G401 (cell line): ENCODE data around the gene LITAFD. TPM values are rescaled to one million over a fixed set of nuclear protein-coding genes. Genes with fewer than 3 reads are reported as not detected.
A peak's percentile ranks its signal among the peaks of the same experiment; 100 is the strongest.
"Not testable (repeated sequence)": the region's sequence is repeated elsewhere in the genome, so short reads cannot be mapped to it uniquely, and the experiment has no call there.

Source experiments
- DNase-seq: peaks from one replicate; pipeline ENCODE4 v3.0.0-alpha.2; 2015; ENCODE audit warnings: low spot score
- in situ Hi-C: cut with HindIII; loops from 2 replicates; pipeline ENCODE4 v1.10.0; 2016; ENCODE audit warnings: low sequenced_read_pairs, mixed read lengths
- total RNA-seq: library from RNA; depleted of rRNA; stranded (reverse); fragments of >200 nt; shearing (Covaris generic); gene quantifications from 2 replicates; pipeline ENCODE4 v1.2.3, GENCODE V29; 2014

Gene LITAFD
- total RNA-seq, 1 experiment from 2014 or later, result not detected

- peak; percentile 74 for DNase-seq
These were observed 13.5 kb upstream of the LITAFD start, which contains the start of gene CARHSP1 for GRCh38 chr16:8868416-8869211. TSS of gene CARHSP1 (minus strand) at chr16:8869006. CDS start at chr16:8859328, 9,678 bp downstream.

GRCh38 chr16:8869212-8869987 is 12.8 kb upstream of the LITAFD start:
- DNase-seq, result no peak
- in situ Hi-C loops, result no loop called here

More at GRCh38 chr16:8868416-8869211, 13.5 kb upstream of the LITAFD start, which contains the start of gene CARHSP1:
- in situ Hi-C loops, result no loop called here

DNA sequence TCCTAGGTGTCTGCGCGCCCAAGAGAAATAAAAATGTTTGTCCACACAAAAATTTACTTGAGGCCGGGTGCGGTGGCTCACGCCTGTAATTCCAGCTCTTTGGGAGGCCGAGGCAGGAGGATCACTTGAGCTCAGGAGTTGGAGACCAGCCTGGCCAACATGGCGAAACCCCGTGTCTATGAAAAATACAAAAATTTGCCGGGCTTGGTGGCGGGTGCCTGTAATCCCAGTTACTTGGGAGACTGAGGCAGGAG is 12.2 kb upstream of the LITAFD start:
- in situ Hi-C loops, DNase-seq: not testable (repeated sequence)

- no peak for DNase-seq
- in situ Hi-C loops, result no loop called here
These were observed 10.1 kb upstream of the LITAFD start for GRCh38 chr16:8872071-8872470.

- in situ Hi-C loops, result no loop called here
- no peak for DNase-seq
These were observed 8.9 kb upstream of the LITAFD start for GRCh38 chr16:8872967-8873865.

DNA sequence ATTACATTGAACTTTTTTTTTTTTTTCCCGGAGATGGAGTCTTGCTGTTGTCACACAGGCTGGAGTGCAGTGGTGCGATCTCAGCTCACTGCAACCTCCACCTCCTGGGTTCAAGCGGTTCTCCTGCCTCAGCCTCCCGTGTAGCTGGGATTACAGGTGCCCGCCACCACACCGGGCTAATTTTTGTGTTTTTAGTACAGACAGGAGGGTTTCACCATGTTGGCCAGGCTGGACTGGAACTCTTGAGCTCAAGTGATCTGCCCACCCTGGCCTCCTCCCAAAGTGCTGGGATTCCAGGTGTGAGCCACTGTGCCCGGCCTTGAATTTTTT is 8.3 kb upstream of the LITAFD start:
- DNase-seq, in situ Hi-C loops: not testable (repeated sequence)

DNA sequence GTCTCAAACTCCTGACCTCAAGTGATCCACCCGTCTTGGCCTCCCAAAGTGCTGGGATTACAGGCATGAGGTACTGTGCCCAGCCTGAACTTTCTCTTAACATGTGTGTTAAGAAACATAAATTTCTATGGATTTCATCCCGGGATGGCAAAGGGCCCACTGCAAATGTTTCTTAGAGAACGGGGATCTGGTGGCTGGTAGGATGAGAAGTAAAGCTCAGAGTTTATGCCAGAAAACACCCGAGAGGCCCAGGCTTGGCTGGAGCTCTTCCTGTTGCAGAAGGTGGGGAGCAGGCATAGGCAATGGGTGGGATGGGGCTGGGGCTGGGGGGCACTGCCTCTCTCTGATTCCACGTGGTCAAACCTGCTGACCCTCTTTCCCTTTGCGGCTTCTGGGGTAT is 7.8 kb upstream of the LITAFD start:
- in situ Hi-C loops, result no loop called here
- no peak for DNase-seq

- DNase-seq, in situ Hi-C loops: not testable (repeated sequence)
These were observed 6.8 kb upstream of the LITAFD start for GRCh38 chr16:8875317-8875716.

DNA sequence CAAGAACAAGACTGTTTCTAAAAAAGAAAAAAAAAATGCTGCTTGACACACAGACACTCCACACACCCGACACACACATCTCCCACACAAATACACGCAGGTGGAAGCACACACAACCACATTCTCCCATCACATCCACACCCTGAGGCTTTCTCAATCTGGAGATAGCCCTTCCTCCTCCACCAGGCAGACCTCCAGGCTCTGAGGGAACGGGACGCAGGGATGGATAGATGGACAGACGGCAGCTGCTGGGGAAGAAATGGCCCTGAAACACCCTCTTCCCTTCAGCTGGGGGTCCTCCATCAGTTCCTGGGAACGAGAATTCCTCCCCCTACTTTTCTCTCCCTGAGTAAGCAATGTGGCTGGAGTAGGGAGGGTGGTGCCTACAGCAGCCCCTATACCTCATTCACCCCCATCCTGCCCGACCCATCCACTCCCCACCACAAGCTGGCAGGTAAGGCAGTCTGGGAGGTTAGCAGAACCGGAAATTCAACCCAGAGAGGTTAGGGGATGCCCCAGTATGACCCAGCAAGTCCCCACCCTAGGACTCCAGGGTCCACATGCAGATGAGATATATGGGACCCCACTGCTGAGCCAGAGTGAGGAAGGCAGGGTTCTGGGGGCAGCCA is 4.1 kb upstream of the LITAFD start:
- in situ Hi-C loops, result no loop called here
- no peak for DNase-seq

- in situ Hi-C loops, result no loop called here
- no peak for DNase-seq
These were observed 3.6 kb upstream of the LITAFD start for GRCh38 chr16:8878523-8878911.

DNA sequence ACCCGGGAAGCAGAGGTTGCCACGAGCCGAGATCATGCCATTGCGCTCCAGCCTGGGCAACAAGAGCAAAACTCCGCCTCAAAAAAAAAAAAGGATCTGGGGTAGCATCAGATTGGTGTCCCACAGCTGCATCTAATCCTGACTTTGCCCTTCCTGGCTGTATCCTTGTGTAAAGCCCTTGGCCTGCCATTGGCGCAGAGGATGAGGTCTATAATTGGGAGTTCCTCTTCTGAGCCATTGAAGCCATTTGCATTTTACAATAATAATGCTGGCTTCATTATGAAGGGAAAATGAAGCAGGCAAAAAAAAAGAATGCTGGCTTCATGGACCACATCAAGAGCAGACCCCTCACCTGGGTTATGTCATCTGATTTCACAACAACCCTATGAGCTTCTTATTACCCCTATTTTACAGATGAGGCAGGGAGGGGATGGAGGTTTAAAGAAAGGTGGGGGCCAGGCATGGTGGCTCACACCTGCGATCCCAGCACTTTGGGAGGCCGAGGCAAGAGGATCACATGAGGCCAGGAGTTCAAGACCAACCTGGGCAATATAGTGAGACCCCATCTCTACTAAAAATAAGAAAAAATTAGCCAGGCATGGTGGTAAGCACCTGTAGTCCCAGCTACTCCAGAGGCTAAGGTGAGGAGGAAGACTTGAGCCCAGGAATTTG is 1.2 kb upstream of the LITAFD start:
- in situ Hi-C loops, result no loop called here
- no peak for DNase-seq

DNA sequence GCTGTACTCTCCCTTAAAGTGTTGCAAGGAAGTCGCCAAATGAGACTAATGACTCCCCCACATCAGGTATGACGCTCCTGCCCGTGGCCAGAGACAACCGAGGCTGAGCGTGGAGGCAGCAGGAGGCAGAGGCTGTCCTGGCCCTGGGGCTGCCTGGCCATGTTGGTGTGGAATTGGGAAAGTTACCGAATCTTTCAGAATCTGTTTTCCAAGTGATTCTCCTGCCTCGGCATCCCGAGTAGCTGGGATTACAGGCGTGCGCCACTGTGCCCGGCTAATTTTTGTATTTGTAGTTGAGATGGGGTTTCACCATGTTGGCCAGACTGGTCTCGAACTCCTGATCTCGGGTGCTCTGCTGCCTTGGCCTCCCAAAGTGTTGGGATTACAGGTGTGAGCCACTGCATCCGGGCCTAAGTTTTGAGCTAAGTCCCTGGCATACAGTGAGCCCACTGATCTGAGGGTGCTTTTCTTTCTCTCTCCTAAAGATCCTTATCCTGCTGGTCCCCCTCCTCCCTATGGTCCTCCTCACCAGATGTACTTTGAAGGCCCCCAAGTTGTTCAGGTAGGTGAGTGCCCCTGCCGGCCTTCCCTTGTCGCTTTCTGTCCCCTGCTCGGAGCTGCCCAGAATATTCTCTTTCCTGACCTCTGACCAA is 700 bp downstream of the LITAFD start:
- in situ Hi-C loops, result no loop called here

GRCh38 chr16:8885674-8886592 is 3.8 kb downstream of the LITAFD start:
- in situ Hi-C loops, result no loop called here
- no peak for DNase-seq

More for the DNA sequence above, 700 bp downstream of the LITAFD start:
- DNase-seq, result no peak

GRCh38 chr16:8886593-8887430 is 4.7 kb downstream of the LITAFD start:
- in situ Hi-C loops, result no loop called here
- DNase-seq, result no peak

DNA sequence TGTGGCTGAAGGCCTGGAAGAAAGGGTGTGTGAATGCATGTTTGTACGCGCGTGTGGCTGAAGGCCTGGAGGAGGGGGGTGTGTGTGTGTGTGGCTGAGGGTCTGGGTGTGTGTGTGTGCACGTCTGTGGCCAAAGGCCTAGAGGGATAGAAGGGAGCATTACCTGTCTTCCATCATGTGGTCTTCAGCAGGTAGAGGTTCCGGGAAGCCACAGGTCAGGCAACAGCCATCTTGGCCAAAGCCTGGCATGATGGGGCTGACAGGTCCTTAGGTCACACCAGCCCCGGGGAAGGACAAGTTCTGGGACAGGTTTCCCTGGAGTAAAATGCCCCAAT is 5.2 kb downstream of the LITAFD start:
- DNase-seq, result no peak
- in situ Hi-C loops, result no loop called here

- DNase-seq, result peak; percentile 97
- in situ Hi-C loops, result no loop called here
These were observed 5.9 kb downstream of the LITAFD start for GRCh38 chr16:8887952-8888560.
